Right kidney (tissue), 1 donor: ENCODE measurements around the gene THSD4.

Experiments
- DNase-seq: peaks from one replicate; pipeline ENCODE4 v3.0.0-alpha.2; 2016

The THSD4 gene

DNA sequence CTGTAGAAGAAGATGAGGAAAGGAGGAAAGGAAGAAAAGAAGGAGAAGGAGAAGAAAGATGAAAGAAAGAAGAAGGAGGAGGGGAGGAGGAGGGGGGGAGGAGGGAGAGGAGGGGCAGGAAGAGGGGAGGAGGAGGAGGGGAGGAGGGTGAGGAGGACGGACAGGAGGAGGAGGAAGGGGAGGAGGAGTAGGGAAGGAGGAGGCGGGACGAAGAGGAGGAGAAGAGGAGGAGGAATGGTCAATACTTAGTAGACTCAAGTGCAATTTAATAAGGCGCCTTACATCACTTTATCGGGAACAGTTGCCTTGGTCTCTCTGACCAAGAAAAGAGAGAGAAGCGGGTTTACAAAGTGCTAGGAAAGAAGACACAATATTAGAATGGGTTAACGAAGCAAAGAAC, 671.4 kb downstream of the THSD4 start:
- no peak for DNase-seq

GRCh38 chr15:71788646-71789579, 673.6 kb downstream of the THSD4 start:
- no peak for DNase-seq

GRCh38 chr15:71789616-71790015, 674.3 kb downstream of the THSD4 start:
- DNase-seq, result no peak

DNA sequence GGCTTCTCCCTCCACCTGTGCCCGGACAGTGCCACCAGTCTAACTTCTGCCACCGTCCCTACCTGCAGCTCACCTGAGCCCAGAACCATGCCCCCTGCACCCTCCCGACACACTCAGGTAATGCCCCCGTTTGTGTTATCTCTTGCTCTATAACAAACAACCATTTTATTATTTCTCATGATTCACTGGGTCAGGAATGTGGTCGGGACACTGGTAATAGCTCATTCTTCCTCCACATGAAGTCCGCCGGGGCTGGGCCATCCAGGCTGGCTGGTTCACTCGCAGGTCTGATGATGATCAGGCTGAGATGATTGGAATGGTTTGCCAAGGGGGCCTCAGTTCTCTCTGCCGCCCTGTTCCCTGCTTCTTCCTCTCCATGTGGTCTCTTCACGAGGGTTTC, 674.8 kb downstream of the THSD4 start:
- no peak for DNase-seq

DNA sequence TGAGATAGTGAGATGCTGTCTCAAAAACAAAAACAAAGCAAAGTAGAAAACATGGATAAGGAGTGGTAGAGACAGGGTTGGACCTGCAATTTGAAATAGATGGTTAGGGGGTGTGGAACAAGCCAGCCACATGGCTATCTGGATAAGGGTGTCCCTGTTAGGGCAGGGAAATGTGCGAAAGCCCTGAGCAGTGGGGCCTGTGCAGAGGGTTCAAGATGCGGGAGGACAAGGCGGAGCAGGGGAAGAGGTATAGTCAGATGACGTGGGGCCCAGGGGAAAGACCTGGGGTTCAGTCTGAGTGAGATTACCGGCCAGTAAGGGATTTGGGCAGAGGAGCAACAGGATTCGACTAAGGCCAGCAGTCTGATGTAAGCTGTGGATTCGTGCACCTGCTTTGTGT, 676.7 kb downstream of the THSD4 start:
- DNase-seq, result no peak

- DNase-seq, result no peak
Measured at GRCh38 chr15:71792521-71792920, 677.2 kb downstream of the THSD4 start.

DNA sequence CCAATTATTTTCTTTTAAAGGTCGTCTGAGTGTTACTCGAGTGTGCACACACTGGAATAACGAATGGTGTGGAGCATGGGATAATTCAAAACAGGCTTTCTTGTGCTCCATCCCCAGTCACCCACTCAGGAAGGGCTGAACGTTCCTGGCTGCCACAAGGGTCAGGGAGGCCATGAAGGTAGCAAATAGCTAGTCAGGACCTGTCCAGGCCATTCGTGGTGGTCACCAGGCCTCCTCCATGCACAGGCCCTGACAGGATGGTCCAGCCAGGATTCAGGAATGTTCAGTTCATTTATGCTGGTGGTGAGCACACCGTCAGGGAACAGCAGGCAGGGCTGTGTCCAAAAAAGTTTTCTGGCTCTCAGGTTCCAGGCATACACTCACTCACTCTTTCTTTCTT, 683.4 kb downstream of the THSD4 start:
- no peak for DNase-seq

DNA sequence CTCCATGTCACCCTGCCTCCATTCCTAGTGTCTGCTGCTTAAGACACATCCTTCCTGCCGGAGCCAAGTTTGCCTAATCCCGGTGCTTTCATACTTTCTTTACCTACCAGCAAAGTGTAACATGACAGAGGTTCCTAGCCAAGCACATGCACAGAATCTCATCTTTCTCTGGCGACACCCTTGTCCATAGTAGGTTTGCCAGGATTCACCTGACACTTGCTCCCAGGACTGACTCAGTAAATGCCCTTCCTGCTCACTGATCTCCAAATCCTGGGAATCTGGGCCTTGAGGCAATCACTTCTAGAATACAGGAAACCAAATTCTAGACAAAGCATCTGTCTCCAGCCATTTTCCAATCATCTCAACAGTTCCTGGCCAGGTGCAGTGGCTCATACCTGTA, 684.9 kb downstream of the THSD4 start:
- no peak for DNase-seq

- peak; percentile 56 for DNase-seq
Measured at GRCh38 chr15:71800835-71801745, 685.8 kb downstream of the THSD4 start.

DNA sequence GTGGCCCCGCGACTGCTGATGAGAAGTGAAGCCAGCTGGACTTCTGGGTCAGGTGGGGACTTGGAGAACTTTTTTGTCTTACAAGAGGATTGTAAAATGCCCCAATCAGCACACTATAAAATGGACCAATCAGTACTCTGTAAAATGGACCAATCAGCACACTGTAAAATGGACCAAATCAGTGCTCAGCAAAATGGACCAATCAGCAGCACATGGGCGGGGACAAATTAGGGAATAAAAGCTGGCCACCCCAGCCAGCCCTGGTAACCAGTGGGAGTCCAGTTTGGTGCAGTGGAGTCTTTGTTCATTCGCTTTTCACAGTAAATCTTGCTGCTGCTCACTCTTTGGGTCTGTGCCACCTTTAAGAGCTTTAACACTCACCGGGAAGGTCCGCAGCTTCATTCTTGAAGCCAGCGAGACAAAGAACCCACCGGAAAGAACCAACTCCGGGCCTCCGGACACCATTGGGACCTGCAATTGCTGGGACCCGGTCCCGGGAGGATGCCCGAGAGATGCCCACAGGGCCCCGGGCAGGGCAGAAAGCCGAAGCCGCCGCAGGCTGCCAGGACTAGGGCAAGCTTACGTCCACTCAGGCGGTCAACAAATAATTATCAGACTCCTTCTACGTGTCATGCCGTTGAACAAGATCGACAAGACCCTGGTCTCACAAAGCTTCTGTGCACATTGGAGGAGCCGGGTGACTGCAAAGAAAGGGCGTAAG, 686.8 kb downstream of the THSD4 start:
- no peak for DNase-seq

GRCh38 chr15:71802770-71803169, 687.5 kb downstream of the THSD4 start:
- no peak for DNase-seq

GRCh38 chr15:71804226-71804625, 689.0 kb downstream of the THSD4 start:
- no peak for DNase-seq

DNA sequence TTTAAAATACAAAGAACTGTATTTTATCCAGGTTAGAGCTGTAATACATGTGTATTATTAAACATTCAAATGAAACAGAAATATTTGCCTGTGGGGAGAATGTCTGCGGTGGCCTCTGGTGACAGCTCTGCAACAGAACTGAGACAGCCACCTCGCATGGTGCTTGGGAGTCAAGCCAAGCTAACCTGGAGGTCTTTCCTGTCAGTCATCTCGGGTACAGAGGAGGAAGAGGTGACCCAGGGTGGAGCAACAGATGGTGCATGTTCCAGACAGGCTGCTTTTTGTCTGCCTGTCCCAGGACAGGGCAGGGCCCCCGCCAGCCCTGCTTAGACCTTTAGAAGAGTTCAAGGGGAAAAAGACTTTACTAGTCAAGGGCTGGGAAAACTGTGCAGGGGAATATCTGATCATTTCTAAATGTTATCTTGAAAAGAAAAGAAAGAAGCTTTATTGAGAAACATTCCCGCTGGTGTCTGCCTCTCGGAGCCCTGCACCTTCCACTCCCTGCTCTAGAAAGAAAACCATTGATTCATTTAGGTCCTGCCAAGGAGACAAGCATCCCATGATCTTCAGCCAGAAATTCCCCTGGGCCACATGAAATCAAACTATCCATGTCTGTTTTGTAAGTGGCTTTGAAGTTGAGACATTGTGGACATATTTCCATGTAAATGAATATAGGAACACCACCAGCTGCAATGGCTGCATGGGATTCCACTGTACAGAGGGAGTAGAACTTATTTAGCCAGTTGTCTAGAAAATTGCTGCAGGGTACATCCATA, 689.6 kb downstream of the THSD4 start:
- DNase-seq, result no peak

- no peak for DNase-seq
Measured at GRCh38 chr15:71806452-71806931, 691.2 kb downstream of the THSD4 start.

DNA sequence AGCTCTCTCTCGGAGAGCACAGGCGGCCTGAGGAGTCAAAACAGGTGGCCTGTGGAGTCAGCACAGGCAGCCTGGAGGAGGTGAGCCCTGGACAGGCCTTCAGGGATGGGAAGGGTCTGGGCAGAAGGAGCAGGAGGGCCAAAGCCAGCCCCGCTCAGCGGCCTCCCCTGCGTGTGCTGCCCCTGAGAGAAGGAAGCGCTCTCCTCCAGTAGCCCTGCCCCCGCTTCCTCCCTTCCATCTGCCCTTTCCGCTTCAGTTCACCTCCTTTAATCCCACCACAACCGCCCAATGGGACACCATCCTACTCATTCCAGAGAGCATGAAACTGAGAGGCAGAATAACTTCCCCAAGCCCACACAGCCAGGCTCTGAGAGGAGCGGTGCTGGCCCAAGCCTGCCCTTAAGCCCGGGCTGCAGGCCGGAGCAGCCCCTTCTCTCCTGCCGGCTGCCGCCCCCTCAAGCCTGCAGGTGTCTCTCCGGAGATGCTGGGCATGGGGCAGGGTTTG, 691.9 kb downstream of the THSD4 start:
- DNase-seq, result no peak

- no peak for DNase-seq
Measured at GRCh38 chr15:71807691-71808091, 692.4 kb downstream of the THSD4 start.

DNA sequence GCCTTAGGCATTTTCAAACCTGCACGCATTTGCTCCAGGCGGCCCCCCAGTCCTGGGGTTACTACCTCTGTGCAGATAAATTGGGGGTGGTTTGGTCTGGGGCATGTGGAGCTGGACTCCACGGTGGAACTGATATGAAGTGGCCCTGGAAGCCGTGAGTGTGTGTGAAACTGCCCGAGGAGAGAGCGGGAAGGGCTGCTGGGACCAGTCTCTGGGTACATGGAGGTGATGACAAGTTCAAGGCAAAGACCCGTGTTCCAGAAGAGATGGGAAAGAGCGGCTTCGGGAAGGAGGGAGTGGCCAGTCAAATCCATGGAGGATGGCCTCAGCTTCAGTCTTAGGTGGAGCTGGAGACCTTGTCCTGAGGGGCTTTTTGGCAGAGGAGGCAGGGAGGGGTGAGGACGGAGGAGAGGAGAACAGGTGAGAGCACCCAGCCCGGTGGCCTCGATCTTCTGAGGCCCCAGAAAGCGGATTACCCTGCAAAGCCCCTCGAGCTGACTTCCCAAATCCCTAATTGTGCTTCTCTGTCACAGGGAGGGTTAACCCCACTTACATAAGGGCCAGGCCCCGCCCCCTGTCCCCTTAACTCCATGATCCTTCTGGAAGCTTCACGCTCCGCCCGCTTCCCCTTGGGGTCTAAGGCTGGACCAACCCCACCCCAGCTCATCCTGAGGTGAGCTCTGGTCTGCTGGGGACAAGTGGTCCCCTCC, 693.2 kb downstream of the THSD4 start:
- DNase-seq, result no peak

GRCh38 chr15:71809346-71809745, 694.1 kb downstream of the THSD4 start:
- no peak for DNase-seq

DNA sequence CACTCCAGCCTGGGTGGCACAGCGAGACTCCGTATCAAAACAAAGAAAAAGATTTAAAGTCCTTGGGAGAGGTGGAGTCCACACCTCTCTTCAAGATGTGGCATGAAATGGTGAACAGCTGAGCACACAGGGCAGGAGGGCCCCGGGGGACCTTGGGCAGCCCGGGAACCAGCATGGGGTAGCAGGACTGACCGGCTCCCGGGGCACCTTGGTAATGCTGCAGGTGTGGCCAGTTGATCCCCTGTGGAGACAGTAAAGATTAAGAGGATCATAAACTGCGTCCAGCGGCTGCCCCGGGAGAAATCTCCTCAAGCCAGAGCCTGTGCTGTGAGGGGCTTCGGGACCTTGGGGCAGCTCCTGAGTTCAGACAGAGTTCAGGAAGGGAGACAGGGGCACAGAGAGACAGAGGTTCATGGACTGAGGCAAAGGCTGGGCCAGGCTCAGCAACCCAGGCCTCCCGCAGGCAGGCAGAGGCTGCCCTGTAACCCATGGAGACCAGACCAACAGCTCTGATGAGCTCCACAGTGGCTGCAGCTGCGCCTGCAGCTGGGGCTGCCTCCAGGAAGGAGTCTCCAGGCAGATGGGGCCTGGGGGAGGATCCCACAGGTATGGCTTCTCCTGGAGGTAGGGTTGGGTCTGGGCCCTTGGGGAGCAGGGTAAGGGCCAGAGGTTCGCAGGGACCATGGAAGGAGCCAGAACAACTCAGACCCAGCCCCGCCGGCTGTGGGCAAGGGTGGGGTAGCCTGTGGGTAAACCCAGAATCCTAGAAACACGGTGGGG, 695.2 kb downstream of the THSD4 start, which contains the start of gene NR2E3:
TSS of gene NR2E3 (plus strand) at position 299 of the 780 bp plus-strand sequence. CDS start at position 489, 190 bp downstream.
- DNase-seq, result no peak
